NCI-H1048 (cell line): ENCODE measurements around the gene GCNT1.
"Not testable (repeated sequence)": the region's sequence is repeated elsewhere in the genome, so short reads cannot be mapped to it uniquely, and the experiment has no call there.

ENCODE experiments used
- DNase-seq: peaks from one replicate; lab custom pipeline; 2025; lab: John Stamatoyannopoulos, UW

GCNT1 gene

GRCh38 chr9:76490249-76490990, 31.4 kb downstream of the GCNT1 start:
- no peak for DNase-seq

GRCh38 chr9:76491056-76491455, 32.1 kb downstream of the GCNT1 start:
- not testable (repeated sequence) for DNase-seq

GRCh38 chr9:76493496-76493895, 34.5 kb downstream of the GCNT1 start:
- not testable (repeated sequence) for DNase-seq

- DNase-seq: no peak
Observed at GRCh38 chr9:76500061-76500460, 41.1 kb downstream of the GCNT1 start.

GRCh38 chr9:76502746-76503145, 43.8 kb downstream of the GCNT1 start:
- DNase-seq: no peak

- DNase-seq: no peak
Observed at GRCh38 chr9:76510041-76510440, 51.1 kb downstream of the GCNT1 start.

GRCh38 chr9:76510446-76510845, 51.5 kb downstream of the GCNT1 start:
- DNase-seq: no peak

- no peak for DNase-seq
Observed at GRCh38 chr9:76512826-76513225, 53.8 kb downstream of the GCNT1 start.

GRCh38 chr9:76516350-76516749, 57.4 kb downstream of the GCNT1 start:
- DNase-seq: no peak

- no peak for DNase-seq
Observed at GRCh38 chr9:76516871-76517270, 57.9 kb downstream of the GCNT1 start.

- DNase-seq: no peak
Observed at GRCh38 chr9:76519075-76519835, 60.3 kb downstream of the GCNT1 start.

- DNase-seq: no peak
Observed at GRCh38 chr9:76521244-76521681, 62.3 kb downstream of the GCNT1 start.

GRCh38 chr9:76521906-76522305, 62.9 kb downstream of the GCNT1 start:
- DNase-seq: no peak

GRCh38 chr9:76523617-76524200, 64.7 kb downstream of the GCNT1 start:
- DNase-seq: not testable (repeated sequence)

- DNase-seq: no peak
Observed at GRCh38 chr9:76525196-76525595, 66.2 kb downstream of the GCNT1 start.

GRCh38 chr9:76526026-76526425, 67.0 kb downstream of the GCNT1 start:
- no peak for DNase-seq

- DNase-seq: no peak
Observed at GRCh38 chr9:76528056-76528455, 69.1 kb downstream of the GCNT1 start.

- DNase-seq: no peak
Observed at GRCh38 chr9:76528642-76529190, 69.7 kb downstream of the GCNT1 start.

GRCh38 chr9:76529653-76530052, 70.7 kb downstream of the GCNT1 start:
- no peak for DNase-seq

GRCh38 chr9:76530458-76531110, 71.6 kb downstream of the GCNT1 start:
- DNase-seq: no peak

GRCh38 chr9:76531231-76531780, 72.3 kb downstream of the GCNT1 start:
- no peak for DNase-seq

- DNase-seq: not testable (repeated sequence)
Observed at GRCh38 chr9:76532877-76533276, 73.9 kb downstream of the GCNT1 start.
